Immature natural killer cell (primary cell): ENCODE measurements around the gene IMMP2L. TPM values are rescaled to one million over a fixed set of nuclear protein-coding genes. Genes with fewer than 3 reads are reported as not detected.

Experiments used
- DNase-seq, 3 donors: peaks; one replicate each; pipeline ENCODE4 v3.0.0; 2022; ENCODE audit warnings: mixed read lengths in 1 of 3
- H3K27ac Mint-ChIP-seq, 6 donors: one replicate each; pipeline ENCODE4 v1.8.0; 2020; ENCODE audit warnings: mixed read lengths in 6 of 6, mild to moderate bottlenecking in 5 of 6, inconsistent platforms in 4 of 6, moderate library complexity in 3 of 6
- H3K27me3 Mint-ChIP-seq, 3 donors: one replicate each; pipeline ENCODE4 v1.8.0; 2020 to 2021; ENCODE audit warnings: low read depth in 3 of 3, mild to moderate bottlenecking in 3 of 3, mixed read lengths in 3 of 3, moderate library complexity in 3 of 3, inconsistent platforms in 1 of 3
- H3K36me3 Mint-ChIP-seq, 3 donors: one replicate each; pipeline ENCODE4 v1.8.0; 2020; ENCODE audit warnings: mixed read lengths in 3 of 3, inconsistent platforms in 2 of 3, mild to moderate bottlenecking in 2 of 3
- H3K4me1 Mint-ChIP-seq, 2 donors: one replicate each; pipeline ENCODE4 v1.8.0; 2020; ENCODE audit warnings: inconsistent platforms in 2 of 2, mild to moderate bottlenecking in 2 of 2, mixed read lengths in 2 of 2, moderate library complexity in 1 of 2
- H3K4me3 Mint-ChIP-seq, 5 donors: one replicate each; pipeline ENCODE4 v1.8.0; 2020; ENCODE audit warnings: mild to moderate bottlenecking in 5 of 5, mixed read lengths in 5 of 5, inconsistent platforms in 3 of 5, moderate library complexity in 3 of 5
- H3K9me3 Mint-ChIP-seq, 6 donors: one replicate each; pipeline ENCODE4 v1.8.0; 2020; ENCODE audit warnings: mild to moderate bottlenecking in 6 of 6, mixed read lengths in 6 of 6, inconsistent platforms in 4 of 6, moderate library complexity in 3 of 6
- polyA plus RNA-seq, 3 donors: library from polyadenylated mRNA; unstranded; fragments of 300-500 nt; fragmentation: Illumina TruSeq; gene quantifications; one replicate each; pipeline ENCODE4 v1.2.3, GENCODE V29; 2021

IMMP2L gene
- polyA plus RNA-seq, 3 donors from 2014 or later = 17.0 to 20.7 TPM; not detected in 1

DNA sequence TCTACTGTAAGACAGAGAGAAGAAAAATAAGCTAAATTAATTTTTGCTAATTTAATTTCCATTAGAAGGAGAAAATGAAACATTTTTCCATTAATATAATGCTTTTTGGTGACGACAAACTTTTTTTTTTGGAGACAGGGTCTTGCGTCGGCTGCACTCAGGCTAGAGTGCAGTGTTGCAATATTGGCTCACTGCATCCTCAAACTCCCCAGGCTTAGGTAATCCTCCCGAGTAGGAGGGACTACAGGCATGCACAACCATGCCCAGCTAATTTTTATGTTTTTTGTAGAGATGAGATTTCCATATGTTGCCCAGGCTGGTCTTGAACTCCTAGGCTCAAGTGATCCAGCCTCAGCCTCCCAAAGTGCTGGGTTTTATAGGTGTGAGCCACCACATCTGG lies 701.1 kb downstream of the IMMP2L start:
- Mint-ChIP-seq H3K4me1 (no peaks in the 10 kb centered on the region), H3K4me3 (no peak overlapping the region), H3K27me3 (peaks cover 2 to 5% (median 2%) of the 10 kb centered on the region in 3 donors), H3K27ac (no peak overlapping the region), H3K9me3 (peaks cover 4 to 14% (median 11%) of the 10 kb centered on the region in 6 donors), H3K36me3 (no peaks in the 10 kb centered on the region)
- DNase-seq = no peak

GRCh38 chr7:110857106-110857505 lies 705.2 kb downstream of the IMMP2L start:
- peaks cover 0 to 2% (median 0%) of the 10 kb centered on the region in 3 donors for H3K27me3 Mint-ChIP-seq
- H3K27ac Mint-ChIP-seq = no peak overlapping the region
- no peaks in the 10 kb centered on the region for H3K36me3 Mint-ChIP-seq
- DNase-seq = no peak
- peaks cover 0 to 8% (median 3%) of the 10 kb centered on the region in 6 donors for H3K9me3 Mint-ChIP-seq
- no peak overlapping the region for H3K4me3 Mint-ChIP-seq
- no peaks in the 10 kb centered on the region for H3K4me1 Mint-ChIP-seq

GRCh38 chr7:110856704-110857103 lies 705.6 kb downstream of the IMMP2L start:
- no peak overlapping the region for H3K27ac Mint-ChIP-seq
- no peak overlapping the region for H3K4me3 Mint-ChIP-seq

DNA sequence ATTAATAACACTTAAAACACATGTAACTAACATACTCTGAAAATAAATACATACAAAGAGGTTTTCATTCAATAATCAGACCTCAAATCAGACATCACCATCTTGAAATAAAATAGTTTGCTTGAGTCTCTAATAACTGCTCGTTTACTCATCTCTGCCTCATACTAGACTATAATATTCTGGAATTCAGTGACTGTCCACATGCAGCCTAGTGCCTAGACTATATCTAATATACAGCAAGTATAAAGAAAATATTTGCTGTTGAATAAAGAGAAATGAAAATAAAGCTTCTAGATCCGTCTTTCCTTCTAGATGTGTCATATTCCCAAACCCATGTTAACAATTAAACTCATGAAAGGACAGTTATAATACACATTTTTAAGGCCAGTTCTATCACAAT lies 707.6 kb downstream of the IMMP2L start:
- H3K27me3 Mint-ChIP-seq = peaks cover 0 to 2% (median 0%) of the 10 kb centered on the region in 3 donors
- H3K4me3 Mint-ChIP-seq = no peak overlapping the region
- DNase-seq = no peak
- no peaks in the 10 kb centered on the region for H3K36me3 Mint-ChIP-seq
- H3K9me3 Mint-ChIP-seq = peaks cover 0 to 9% (median 5%) of the 10 kb centered on the region in 6 donors
- no peak overlapping the region for H3K27ac Mint-ChIP-seq
- H3K4me1 Mint-ChIP-seq = no peaks in the 10 kb centered on the region

More at GRCh38 chr7:110856704-110857103, 705.6 kb downstream of the IMMP2L start:
- DNase-seq = no peak
- H3K27me3 Mint-ChIP-seq = peaks cover 0 to 2% (median 0%) of the 10 kb centered on the region in 3 donors
- no peaks in the 10 kb centered on the region for H3K4me1 Mint-ChIP-seq
- peaks cover 0 to 8% (median 5%) of the 10 kb centered on the region in 6 donors for H3K9me3 Mint-ChIP-seq
- no peaks in the 10 kb centered on the region for H3K36me3 Mint-ChIP-seq

DNA sequence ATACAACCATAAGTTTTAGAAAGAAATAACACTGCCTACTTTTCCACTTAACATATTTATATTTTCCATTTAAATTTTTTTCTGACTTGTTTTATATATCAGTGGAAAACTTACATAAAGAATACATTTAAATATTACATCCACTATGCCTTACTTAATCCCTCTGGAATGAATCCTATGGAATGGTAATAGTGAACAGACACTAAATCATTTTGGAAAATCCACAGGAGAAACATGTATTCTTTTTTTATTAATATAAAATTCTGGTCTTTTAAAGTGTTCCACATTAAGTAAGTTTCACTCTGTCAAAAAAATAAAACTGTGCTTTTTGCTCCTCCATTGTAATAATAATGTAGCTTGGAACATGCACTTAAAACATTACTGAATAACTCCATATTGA lies 708.1 kb downstream of the IMMP2L start:
- Mint-ChIP-seq H3K36me3 (no peaks in the 10 kb centered on the region), H3K4me3 (no peak overlapping the region), H3K9me3 (peaks cover 0 to 9% (median 5%) of the 10 kb centered on the region in 6 donors), H3K4me1 (no peaks in the 10 kb centered on the region), H3K27ac (no peak overlapping the region), H3K27me3 (peaks cover 0 to 2% (median 0%) of the 10 kb centered on the region in 3 donors)
- DNase-seq = no peak

DNA sequence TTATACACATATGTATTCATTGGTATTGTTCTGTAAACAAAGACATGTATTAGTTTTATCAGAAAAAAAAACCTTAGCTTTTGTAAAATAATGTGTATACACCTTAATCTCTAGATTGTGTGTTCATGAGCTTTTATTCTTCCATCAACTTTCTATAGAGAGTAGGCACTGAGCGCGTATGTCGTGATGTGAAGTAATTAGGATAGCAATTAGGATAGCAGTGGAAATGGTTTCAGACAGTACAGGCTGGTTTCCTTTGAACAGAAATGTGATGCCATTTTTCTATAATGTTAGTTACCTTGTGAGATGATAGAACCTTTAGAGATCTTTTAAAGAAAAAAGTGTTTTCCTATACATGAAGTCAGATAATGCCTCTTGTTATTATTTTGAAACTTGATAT lies 709.0 kb downstream of the IMMP2L start:
- DNase-seq = no peak
- peaks cover 0 to 2% (median 0%) of the 10 kb centered on the region in 3 donors for H3K27me3 Mint-ChIP-seq
- no peaks in the 10 kb centered on the region for H3K36me3 Mint-ChIP-seq
- no peak overlapping the region for H3K4me3 Mint-ChIP-seq
- H3K4me1 Mint-ChIP-seq = no peaks in the 10 kb centered on the region
- H3K27ac Mint-ChIP-seq = no peak overlapping the region
- H3K9me3 Mint-ChIP-seq = peaks cover 0 to 9% (median 6%) of the 10 kb centered on the region in 6 donors

- no peak for DNase-seq
- H3K27me3 Mint-ChIP-seq = no peaks in the 10 kb centered on the region
- H3K4me3 Mint-ChIP-seq = no peak overlapping the region
- no peaks in the 10 kb centered on the region for H3K4me1 Mint-ChIP-seq
- no peak overlapping the region for H3K27ac Mint-ChIP-seq
- H3K36me3 Mint-ChIP-seq = no peaks in the 10 kb centered on the region
- peaks cover 0 to 9% (median 5%) of the 10 kb centered on the region in 6 donors for H3K9me3 Mint-ChIP-seq
Observed at GRCh38 chr7:110852156-110852940, 709.9 kb downstream of the IMMP2L start.

GRCh38 chr7:110850224-110850623 lies 712.1 kb downstream of the IMMP2L start:
- H3K36me3 Mint-ChIP-seq = no peaks in the 10 kb centered on the region
- no peak overlapping the region for H3K4me3 Mint-ChIP-seq
- H3K27ac Mint-ChIP-seq = no peak overlapping the region
- no peaks in the 10 kb centered on the region for H3K4me1 Mint-ChIP-seq
- H3K9me3 Mint-ChIP-seq = peaks cover 0 to 15% (median 5%) of the 10 kb centered on the region in 6 donors
- no peaks in the 10 kb centered on the region for H3K27me3 Mint-ChIP-seq
- DNase-seq = no peak

DNA sequence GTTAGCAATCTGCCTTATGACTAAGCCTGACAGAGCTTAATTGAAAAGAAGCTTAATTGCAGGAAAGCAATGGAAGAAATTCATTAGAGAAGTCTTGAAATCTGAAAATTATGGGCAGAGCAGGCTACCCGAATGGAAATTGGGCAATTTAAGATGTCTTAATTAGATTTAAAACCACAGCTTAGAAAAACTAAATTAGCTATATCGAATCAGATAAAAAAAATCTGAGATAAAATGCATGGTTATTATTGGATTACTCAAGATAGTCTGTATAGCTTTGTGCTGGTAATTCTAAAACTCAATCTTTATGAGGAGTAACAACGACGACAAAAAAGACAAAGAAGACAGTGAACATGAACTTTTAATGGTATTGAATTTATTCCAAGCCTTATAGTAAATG lies 719.5 kb downstream of the IMMP2L start:
- no peaks in the 10 kb centered on the region for H3K4me1 Mint-ChIP-seq
- no peaks in the 10 kb centered on the region for H3K27me3 Mint-ChIP-seq
- no peak overlapping the region for H3K27ac Mint-ChIP-seq
- H3K4me3 Mint-ChIP-seq = no peak overlapping the region
- H3K9me3 Mint-ChIP-seq = peaks cover under 1 to 17% (median 6%) of the 10 kb centered on the region in 6 donors
- no peak for DNase-seq
- no peaks in the 10 kb centered on the region for H3K36me3 Mint-ChIP-seq

- Mint-ChIP-seq H3K27ac (no peak overlapping the region), H3K36me3 (peaks cover 0 to 2% (median 0%) of the 10 kb centered on the region in 3 donors), H3K9me3 (peaks cover 0 to 25% (median 9%) of the 10 kb centered on the region in 6 donors), H3K27me3 (no peaks in the 10 kb centered on the region), H3K4me3 (no peak overlapping the region), H3K4me1 (no peaks in the 10 kb centered on the region)
- no peak for DNase-seq
Observed at GRCh38 chr7:110841840-110842545, 720.3 kb downstream of the IMMP2L start.

GRCh38 chr7:110839866-110840265 lies 722.4 kb downstream of the IMMP2L start:
- Mint-ChIP-seq H3K9me3 (peaks cover 0 to 26% (median 6%) of the 10 kb centered on the region in 6 donors), H3K27ac (no peak overlapping the region), H3K27me3 (no peaks in the 10 kb centered on the region), H3K4me1 (no peaks in the 10 kb centered on the region), H3K36me3 (peaks cover 0 to 3% (median 2%) of the 10 kb centered on the region in 3 donors), H3K4me3 (no peak overlapping the region)
- DNase-seq = no peak

GRCh38 chr7:110835849-110836248 lies 726.4 kb downstream of the IMMP2L start:
- Mint-ChIP-seq H3K9me3 (peaks cover 0 to 29% (median 4%) of the 10 kb centered on the region in 6 donors), H3K4me1 (no peaks in the 10 kb centered on the region), H3K4me3 (no peak overlapping the region), H3K36me3 (peaks cover 0 to 3% (median 3%) of the 10 kb centered on the region in 3 donors), H3K27ac (no peak overlapping the region), H3K27me3 (no peaks in the 10 kb centered on the region)
- no peak for DNase-seq

- Mint-ChIP-seq H3K4me3 (no peak overlapping the region), H3K27ac (no peak overlapping the region), H3K36me3 (peaks cover 0 to 3% (median 3%) of the 10 kb centered on the region in 3 donors)
Observed at GRCh38 chr7:110835218-110835617, 727.1 kb downstream of the IMMP2L start.

GRCh38 chr7:110831419-110831818 lies 730.9 kb downstream of the IMMP2L start:
- H3K4me3 Mint-ChIP-seq = no peak overlapping the region

More at GRCh38 chr7:110835218-110835617, 727.1 kb downstream of the IMMP2L start:
- Mint-ChIP-seq H3K9me3 (peaks cover 0 to 29% (median 4%) of the 10 kb centered on the region in 6 donors), H3K27me3 (no peaks in the 10 kb centered on the region), H3K4me1 (no peaks in the 10 kb centered on the region)
- DNase-seq = no peak

More at GRCh38 chr7:110831419-110831818, 730.9 kb downstream of the IMMP2L start:
- Mint-ChIP-seq H3K27ac (no peak overlapping the region), H3K27me3 (no peaks in the 10 kb centered on the region), H3K9me3 (peaks cover 0 to 20% (median 2%) of the 10 kb centered on the region in 6 donors), H3K36me3 (peaks cover 0 to 3% (median 0%) of the 10 kb centered on the region in 3 donors), H3K4me1 (no peaks in the 10 kb centered on the region)
- DNase-seq = no peak
